Neural cell (in vitro differentiated cells): ENCODE measurements around the gene JOSD2. TPM values are rescaled to one million over a fixed set of nuclear protein-coding genes. Genes with fewer than 3 reads are reported as not detected.

Source experiments
- H2AFZ ChIP-seq: fragments of 200-600, 300-800 bp; sonication (generic), shearing (Covaris generic); 2 replicates; pipeline ENCODE4 v1.6.0; 2014; ENCODE audit warnings: low read depth, mild to moderate bottlenecking, antibody characterized with exemption, low read length, moderate library complexity
- H3F3A ChIP-seq: fragments of 200-600 bp; shearing (Covaris generic); 2 replicates; pipeline ENCODE4 v1.6.1; 2016; ENCODE audit warnings: mild to moderate bottlenecking, moderate library complexity, mixed read lengths, antibody characterized with exemption, low read length; ENCODE audit not compliant: insufficient read depth, poor library complexity, severe bottlenecking
- H3K27ac ChIP-seq: fragments of 200-600, 300-800 bp; sonication (generic), shearing (Covaris generic); 2 replicates; pipeline ENCODE4 v1.5.1; 2014; ENCODE audit warnings: mild to moderate bottlenecking, low read length, moderate library complexity
- H3K27me3 ChIP-seq: fragments of 300-800, 200-600 bp; sonication (generic), shearing (Covaris generic); 2 replicates; pipeline ENCODE4 v1.6.0; 2014; ENCODE audit warnings: mild to moderate bottlenecking, low read depth, low read length, moderate library complexity; ENCODE audit not compliant: insufficient read depth
- H3K36me3 ChIP-seq: fragments of 300-800, 200-600 bp; sonication (generic), shearing (Covaris generic); 2 replicates; pipeline ENCODE4 v1.5.1; 2014; ENCODE audit warnings: mild to moderate bottlenecking, antibody characterized with exemption, low read length, moderate library complexity; ENCODE audit not compliant: insufficient read depth
- H3K4me2 ChIP-seq: fragments of 300-800, 200-600 bp; sonication (generic), shearing (Covaris generic); 2 replicates; pipeline ENCODE4 v1.6.0; 2014; ENCODE audit warnings: mild to moderate bottlenecking, low read length
- H3K4me3 ChIP-seq: fragments of 300-800, 200-600 bp; sonication (generic), shearing (Covaris generic); 2 replicates; pipeline ENCODE4 v1.5.1; 2014; ENCODE audit warnings: mild to moderate bottlenecking, low read length, moderate library complexity
- H3K79me2 ChIP-seq: fragments of 200-600 bp; shearing (Covaris generic); replicated peaks from 2 replicates; pipeline ENCODE4 v1.6.0; 2014; ENCODE audit warnings: mild to moderate bottlenecking, low read length, moderate library complexity; ENCODE audit not compliant: insufficient read depth
- H3K9ac ChIP-seq: fragments of 300-800, 200-600 bp; sonication (generic), shearing (Covaris generic); 2 replicates; pipeline ENCODE4 v1.6.1; 2016; ENCODE audit warnings: mild to moderate bottlenecking, low read length, mixed read lengths
- H3K9me2 ChIP-seq: fragments of 200-600 bp; shearing (Covaris generic); 2 replicates; pipeline ENCODE4 v1.6.1; 2016; ENCODE audit warnings: mild to moderate bottlenecking, low read length, mixed read lengths; ENCODE audit not compliant: insufficient read depth
- H3K9me3 ChIP-seq: fragments of 200-600, 300-800 bp; sonication (generic), shearing (Covaris generic); 2 replicates; pipeline ENCODE4 v1.6.1; 2016; ENCODE audit warnings: mild to moderate bottlenecking, mixed run types, low read length, moderate library complexity, mixed read lengths
- H4K20me1 ChIP-seq: fragments of 200-600 bp; shearing (Covaris generic); 2 replicates; pipeline ENCODE4 v1.6.1; 2016; ENCODE audit warnings: mild to moderate bottlenecking, mixed run types; ENCODE audit not compliant: insufficient read depth
- CTCF ChIP-seq: fragments of 450-650 bp; IDR thresholded peaks from 2 replicates; pipeline ENCODE4 v1.5.1; 2014; ENCODE audit warnings: antibody characterized with exemption, mild to moderate bottlenecking, moderate library complexity; ENCODE audit not compliant: poor library complexity, severe bottlenecking
- EP300 ChIP-seq: fragments of 450-650 bp; conservative IDR thresholded peaks from 2 replicates; pipeline ENCODE4 v1.6.1; 2014; ENCODE audit warnings: antibody characterized with exemption, mild to moderate bottlenecking, moderate library complexity; ENCODE audit not compliant: poor library complexity, severe bottlenecking
- EZH2 ChIP-seq: fragments of 200-600, 300-800 bp; shearing (Covaris generic), sonication (generic); IDR thresholded peaks from 2 replicates; pipeline ENCODE4 v1.6.1; 2014; ENCODE audit warnings: antibody characterized with exemption, low read length, borderline replicate concordance, mild to moderate bottlenecking; ENCODE audit not compliant: insufficient read depth, poor library complexity, severe bottlenecking
- MXI1 ChIP-seq: fragments of 450-650 bp; conservative IDR thresholded peaks from 2 replicates; pipeline ENCODE4 v1.6.1; 2014; ENCODE audit warnings: antibody characterized with exemption, mild to moderate bottlenecking; ENCODE audit not compliant: poor library complexity, severe bottlenecking
- POLR2AphosphoS5 ChIP-seq: IDR thresholded peaks from 2 replicates; pipeline ENCODE4 v1.6.1; 2012
- RAD21 ChIP-seq: fragments of 450-650 bp; conservative IDR thresholded peaks from 2 replicates; pipeline ENCODE4 v1.6.1; 2014; ENCODE audit warnings: antibody characterized with exemption, mild to moderate bottlenecking, moderate library complexity
- REST ChIP-seq: IDR thresholded peaks from 2 replicates; pipeline ENCODE4 v1.6.1; 2012; ENCODE audit warnings: borderline replicate concordance
- SMC3 ChIP-seq: fragments of 450-650 bp; conservative IDR thresholded peaks from 2 replicates; pipeline ENCODE4 v1.6.1; 2014; ENCODE audit warnings: antibody characterized with exemption, mild to moderate bottlenecking, moderate library complexity; ENCODE audit not compliant: poor library complexity
- TAF1 ChIP-seq: IDR thresholded peaks from 2 replicates; pipeline ENCODE4 v1.6.1; 2012; ENCODE audit warnings: low read depth
- polyA plus RNA-seq: library from polyadenylated mRNA; depleted of rRNA; stranded (reverse); fragments of >200 nt; gene quantifications from 2 replicates; pipeline ENCODE4 v1.2.3, GENCODE V29; 2014

Gene JOSD2
- polyA plus RNA-seq, 1 donor from 2014 or later = 10.7 TPM

- H3K79me2 ChIP-seq = no peaks in the 10 kb centered on the region
- peaks cover 16% of the 10 kb centered on the region for H3K27me3 ChIP-seq
- H4K20me1 ChIP-seq = no peaks in the 10 kb centered on the region
- H3K9me2 ChIP-seq = no peaks in the 10 kb centered on the region
- no peak overlapping the region for H3K9ac ChIP-seq
- H3F3A ChIP-seq = no peaks in the 10 kb centered on the region
- H3K4me3 ChIP-seq = no peak overlapping the region
- TF ChIP-seq SMC3 = no peak
- TF ChIP-seq POLR2AphosphoS5 = no peak
- TF ChIP-seq CTCF = no peak
- TF ChIP-seq EZH2 = no peak
- TF ChIP-seq RAD21 = no peak
- TF ChIP-seq TAF1 = no peak
- no peak for TF ChIP-seq REST
- TF ChIP-seq MXI1 = no peak
- no peak for TF ChIP-seq EP300
- H3K4me2 ChIP-seq = no peak overlapping the region
- H2AFZ ChIP-seq = no peak overlapping the region
- no peaks in the 10 kb centered on the region for H3K9me3 ChIP-seq
- H3K27ac ChIP-seq = no peak overlapping the region
- H3K36me3 ChIP-seq = no peaks in the 10 kb centered on the region
These were observed 25.6 kb downstream of the JOSD2 start for GRCh38 chr19:50485284-50485955.

DNA sequence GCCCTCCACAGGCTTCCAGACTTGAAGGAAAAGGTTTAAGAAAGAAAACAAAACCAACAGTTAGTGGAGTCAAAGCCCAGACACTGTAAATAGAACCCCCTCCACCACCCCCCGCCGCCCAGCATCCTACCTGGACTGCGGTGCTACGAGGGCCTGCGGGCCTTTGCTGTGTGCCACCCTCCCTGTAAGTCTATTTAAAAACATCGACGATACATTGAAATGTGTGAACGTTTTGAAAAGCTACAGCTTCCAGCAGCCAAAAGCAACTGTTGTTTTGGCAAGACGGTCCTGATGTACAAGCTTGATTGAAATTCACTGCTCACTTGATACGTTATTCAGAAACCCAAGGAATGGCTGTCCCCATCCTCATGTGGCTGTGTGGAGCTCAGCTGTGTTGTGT lies 28.1 kb downstream of the JOSD2 start:
- Histone ChIP-seq H2AFZ (no peak overlapping the region), H3K4me2 (no peak overlapping the region), H3F3A (no peaks in the 10 kb centered on the region), H3K27me3 (no peaks in the 10 kb centered on the region), H3K9me2 (no peaks in the 10 kb centered on the region), H3K4me3 (no peak overlapping the region), H4K20me1 (no peaks in the 10 kb centered on the region), H3K27ac (no peak overlapping the region), H3K9me3 (no peaks in the 10 kb centered on the region), H3K36me3 (no peaks in the 10 kb centered on the region), H3K9ac (no peak overlapping the region), H3K79me2 (peaks cover 14% of the 10 kb centered on the region)
- TF ChIP-seq SMC3 (no peak), CTCF (no peak), EZH2 (no peak), POLR2AphosphoS5 (no peak), RAD21 (no peak), REST (no peak), EP300 (no peak), TAF1 (no peak), MXI1 (no peak)
